ENCODE measurements around the gene ALG1.
A peak's percentile ranks its signal among the peaks of the same experiment; 100 is the strongest.
"Not testable (repeated sequence)": the region's sequence is repeated elsewhere in the genome, so short reads cannot be mapped to it uniquely, and the experiment has no call there.

Gene ALG1

GRCh38 chr16:5071681-5072333, at the start of gene ALG1:
Gene ALG1, plus strand, starts transcription at chr16:5071843. Its CDS starts 7 bp downstream, at chr16:5071850.
- DNase-seq: peak; percentile 49

DNA sequence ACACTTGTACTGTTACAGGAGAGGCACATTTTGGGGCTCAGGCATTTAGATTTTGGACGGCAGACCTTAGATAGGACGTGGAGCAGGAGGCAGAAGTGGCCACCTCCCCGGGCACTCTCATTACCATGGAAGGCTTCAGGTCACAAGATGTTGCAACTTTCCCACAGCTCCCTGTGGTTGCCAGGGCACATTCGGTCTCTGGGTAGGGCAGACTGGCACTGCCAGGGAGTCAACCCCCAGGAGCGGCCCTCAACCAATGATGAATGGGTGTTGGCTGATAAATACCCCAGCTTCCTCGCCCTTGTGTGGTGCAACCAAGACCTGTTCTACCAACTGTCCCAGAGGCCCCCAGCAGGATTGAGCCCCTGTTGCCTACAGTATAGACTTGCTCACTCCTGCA, 49.1 kb upstream of the ALG1 start:
- DNase-seq: no peak

DNA sequence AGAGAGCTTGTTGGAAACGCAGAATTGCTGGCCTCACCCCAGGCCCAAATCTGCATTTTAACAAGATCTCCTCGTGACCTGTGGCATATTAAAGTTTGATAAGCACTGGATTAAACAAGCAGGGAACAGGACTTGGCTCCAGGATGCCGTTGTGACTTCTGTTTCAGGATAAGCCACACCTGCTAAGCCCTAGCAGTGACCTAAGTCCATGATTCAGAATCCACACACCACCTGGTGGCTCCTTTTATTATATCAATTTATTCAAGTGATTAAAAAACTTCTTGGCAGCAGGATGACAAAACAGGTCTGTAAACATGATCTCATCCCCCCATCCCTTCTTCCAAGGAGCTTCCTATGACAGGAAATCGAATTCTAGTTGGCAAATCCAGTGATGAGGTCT, 47.0 kb upstream of the ALG1 start:
- DNase-seq: peak; percentile 60

DNA sequence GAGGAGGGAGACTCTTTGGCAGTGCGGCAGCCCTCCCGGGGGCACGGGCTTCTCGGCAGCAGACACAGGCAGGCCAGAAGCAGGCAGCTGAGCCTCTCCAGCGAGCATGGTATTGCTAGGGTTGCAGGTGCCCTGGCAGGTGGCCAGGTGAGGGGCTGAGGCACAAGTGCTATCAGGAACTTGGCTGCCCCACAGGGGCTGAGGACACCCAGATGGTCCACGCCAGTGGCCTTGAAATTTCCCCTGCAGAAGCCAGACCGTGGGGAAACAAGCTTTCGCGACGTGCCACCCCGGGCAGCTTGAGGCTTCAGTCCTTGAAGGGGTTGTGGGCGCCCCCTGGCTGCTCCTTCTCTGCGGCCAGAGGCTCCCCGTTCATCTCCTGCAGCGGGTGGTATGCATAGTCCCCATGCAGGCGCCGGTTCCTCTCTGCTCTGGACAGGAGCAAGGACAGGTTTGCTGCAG, 46.4 kb upstream of the ALG1 start:
- peak; percentile 32 for DNase-seq

DNA sequence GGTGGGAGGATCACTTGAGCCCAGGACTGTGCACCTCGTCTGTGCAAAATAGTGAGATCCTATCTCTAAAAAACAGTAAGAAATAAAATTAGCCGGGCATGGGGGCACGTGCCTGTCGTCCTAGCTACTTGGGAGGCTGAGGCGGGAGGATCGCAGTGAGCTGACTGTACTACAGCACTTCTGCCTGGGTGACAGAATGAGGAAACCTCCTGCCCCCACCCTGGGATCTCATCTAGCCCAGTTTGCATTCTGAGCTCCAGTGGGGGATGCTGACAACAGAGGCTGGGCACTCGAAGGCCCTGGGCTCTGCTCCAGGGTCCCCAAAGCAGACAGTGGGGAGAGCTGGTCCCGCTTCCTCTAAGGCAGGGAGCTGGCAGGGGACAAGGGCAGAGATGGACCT, 45.0 kb upstream of the ALG1 start:
- DNase-seq: no peak

GRCh38 chr16:5027086-5027485, 44.6 kb upstream of the ALG1 start:
- no peak for DNase-seq

- no peak for DNase-seq
Measured at GRCh38 chr16:5027575-5028235, 43.9 kb upstream of the ALG1 start.

DNA sequence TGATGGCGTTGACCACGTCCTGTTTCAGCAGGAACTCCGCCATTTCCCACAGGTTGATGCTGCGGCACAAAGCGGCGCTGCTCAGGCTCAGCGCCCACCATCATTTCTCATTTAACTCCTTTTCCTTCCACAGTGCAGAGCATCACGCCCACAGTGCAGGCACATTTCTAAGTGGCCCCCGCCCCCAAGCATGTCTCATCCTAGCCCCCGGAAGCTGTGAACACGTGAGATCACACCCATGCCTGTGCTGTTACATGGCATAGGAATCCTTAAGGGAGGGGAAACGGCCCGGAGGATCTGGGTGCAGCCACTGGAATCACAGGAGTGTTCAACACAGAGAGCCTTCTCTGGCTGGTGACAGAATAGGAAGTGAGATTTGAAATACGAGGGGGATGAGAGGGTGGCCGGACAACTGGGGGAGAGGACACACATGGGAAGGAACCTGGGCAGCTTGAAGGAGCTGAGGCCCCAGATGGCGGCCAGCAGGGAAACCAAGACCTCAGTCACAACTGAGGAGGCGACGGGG, 42.6 kb upstream of the ALG1 start:
- DNase-seq: no peak

DNA sequence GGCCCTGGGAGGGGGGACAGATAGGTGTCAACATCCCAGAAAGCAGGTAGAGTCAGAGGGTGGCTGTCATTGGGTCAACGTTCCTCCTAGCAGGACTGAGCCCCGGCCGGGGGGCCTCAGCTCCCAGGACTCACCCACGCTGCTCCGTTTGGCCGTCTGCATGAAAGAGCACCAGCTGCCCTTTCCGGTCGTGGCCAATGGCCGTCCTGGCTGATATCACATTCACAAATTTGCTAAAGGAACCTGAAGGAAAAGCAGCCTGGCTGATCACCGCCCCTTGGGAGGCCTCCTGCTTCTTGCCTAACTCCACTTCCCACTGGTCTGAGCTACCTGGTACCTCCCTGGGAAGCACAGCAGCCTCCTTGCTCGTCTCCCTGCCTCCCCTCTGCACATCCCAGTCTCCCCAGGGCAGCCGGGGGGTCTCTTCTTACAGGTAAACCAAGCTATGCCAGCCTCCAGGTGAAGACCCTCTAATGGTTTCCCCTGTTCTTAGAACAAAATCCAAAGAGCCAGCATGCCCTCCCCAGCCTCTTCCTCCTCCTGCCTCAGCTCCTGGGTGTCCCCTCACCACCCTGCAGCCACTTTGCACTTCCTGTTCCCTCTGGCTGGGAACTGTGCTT, 41.3 kb upstream of the ALG1 start:
- no peak for DNase-seq

DNA sequence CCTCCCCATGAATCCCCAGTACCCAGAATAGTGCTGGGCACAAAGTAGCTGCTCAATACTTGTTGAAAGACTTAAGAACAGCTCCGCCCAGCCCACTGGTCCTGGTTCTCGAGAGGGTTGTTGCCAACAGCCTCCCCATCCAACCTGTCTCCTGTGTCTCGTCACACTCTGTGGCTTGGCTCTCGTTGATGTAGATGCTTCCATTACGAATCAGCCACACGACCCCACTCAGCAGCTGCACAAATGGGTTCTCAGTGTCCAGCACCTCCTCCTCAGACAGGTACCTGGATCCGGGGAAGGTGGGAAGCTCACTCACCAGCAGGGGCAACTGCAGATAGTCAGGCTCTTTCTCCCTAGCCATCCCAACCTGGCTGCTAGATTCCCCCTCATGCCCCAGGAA, 40.0 kb upstream of the ALG1 start:
- DNase-seq: no peak

GRCh38 chr16:5032748-5033167, 38.9 kb upstream of the ALG1 start:
- no peak for DNase-seq

DNA sequence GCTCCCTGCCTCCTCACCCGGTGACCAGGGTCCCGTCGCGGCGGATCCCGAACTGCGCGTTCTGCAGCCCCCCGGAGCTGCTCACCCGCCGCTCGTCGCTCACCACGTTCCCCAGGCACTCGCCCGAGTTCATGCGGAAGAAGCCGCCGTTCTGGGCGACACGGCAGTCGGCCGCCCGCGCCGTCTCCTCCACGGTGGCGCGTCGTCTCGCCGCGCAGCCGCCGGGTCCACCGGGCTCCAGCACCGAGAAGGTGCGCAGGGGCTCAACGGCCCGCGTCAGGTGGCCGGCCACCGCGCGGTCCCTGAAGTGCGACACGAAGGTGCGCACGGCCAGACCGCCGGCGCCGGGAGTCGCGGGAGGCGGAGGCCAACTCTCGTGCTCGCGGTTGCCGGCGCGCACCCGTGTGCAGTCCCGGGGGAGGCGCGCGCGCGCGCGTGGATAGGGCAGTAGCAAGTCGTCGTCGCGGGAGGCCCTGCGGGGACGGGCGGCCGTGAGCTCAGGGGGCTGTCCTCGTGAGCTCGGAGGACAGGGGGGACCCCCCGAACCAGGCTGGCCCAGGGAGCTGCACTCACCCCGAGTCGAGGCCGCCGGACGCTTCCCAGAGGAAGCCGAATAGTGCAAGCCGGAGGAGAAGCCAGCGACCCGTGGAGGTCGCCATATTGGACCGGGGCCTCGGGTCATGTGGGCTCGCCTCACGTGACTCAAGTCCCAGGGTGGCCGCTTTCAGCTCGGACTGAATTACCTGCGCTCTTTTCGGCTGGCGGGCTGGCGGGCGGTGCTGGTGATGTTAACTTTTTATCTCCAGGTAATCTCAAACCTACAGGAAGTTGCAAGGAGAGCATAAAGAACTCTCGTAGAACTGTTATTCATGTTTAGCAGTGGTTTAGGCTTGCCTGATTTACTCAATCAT, 38.1 kb upstream of the ALG1 start, which contains the start of gene NAGPA:
TSS of gene NAGPA (minus strand) at position 680 of the 911 bp plus-strand sequence. CDS start at position 659, 21 bp downstream.
- DNase-seq: peak; percentile 57

GRCh38 chr16:5034167-5034523, 37.5 kb upstream of the ALG1 start:
- DNase-seq: no peak

- DNase-seq: no peak
Measured at GRCh38 chr16:5035909-5036227, 35.8 kb upstream of the ALG1 start.

DNA sequence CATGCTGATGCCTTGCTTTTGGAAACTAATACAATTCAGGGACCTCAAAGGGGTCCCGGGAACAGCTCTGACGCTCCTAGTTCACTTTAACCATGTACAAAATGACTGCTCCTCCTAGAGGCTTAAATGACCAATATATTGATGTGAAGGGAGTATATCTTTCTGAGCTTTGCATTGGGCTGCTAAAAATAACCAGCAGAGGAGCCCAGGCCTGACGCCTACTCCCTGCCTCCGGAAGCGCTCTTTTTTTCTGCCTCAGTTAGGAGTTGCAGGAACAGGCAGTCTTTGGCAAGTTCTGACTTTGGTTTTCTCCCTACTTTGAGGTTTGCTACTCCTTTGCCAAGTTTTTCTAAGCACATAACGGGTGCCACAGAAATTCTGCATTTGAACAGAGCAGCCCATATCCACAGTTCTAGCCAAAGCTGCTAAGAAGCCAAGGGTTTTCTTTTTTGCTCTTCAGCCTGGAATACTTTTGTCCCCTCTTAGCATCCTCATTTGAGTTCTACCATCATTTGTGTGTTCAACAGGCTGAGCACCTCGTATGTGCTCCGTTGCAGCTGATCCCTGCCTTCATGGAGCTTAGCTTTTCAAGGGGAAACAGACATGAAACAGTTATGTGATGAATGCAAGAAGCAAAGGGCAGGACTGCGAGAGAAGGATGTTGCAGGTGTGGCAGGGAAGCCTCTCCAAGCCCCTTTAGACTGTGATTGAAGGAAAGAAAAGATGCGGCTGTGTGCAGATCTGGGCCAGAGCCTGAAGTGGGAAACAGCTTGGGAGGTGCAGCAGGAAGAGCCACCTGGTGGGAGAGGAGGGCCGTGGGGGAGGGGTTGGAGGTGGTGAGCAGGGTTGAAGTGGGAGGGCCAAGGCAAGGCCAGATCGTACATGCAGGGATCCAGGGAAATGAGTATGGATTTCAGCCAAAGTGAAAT, 35.2 kb upstream of the ALG1 start:
- DNase-seq: no peak

GRCh38 chr16:5040451-5040850, 31.2 kb upstream of the ALG1 start:
- no peak for DNase-seq

- DNase-seq: no peak
Measured at GRCh38 chr16:5041600-5042133, 30.0 kb upstream of the ALG1 start.

- DNase-seq: no peak
Measured at GRCh38 chr16:5042574-5043171, 29.0 kb upstream of the ALG1 start.

DNA sequence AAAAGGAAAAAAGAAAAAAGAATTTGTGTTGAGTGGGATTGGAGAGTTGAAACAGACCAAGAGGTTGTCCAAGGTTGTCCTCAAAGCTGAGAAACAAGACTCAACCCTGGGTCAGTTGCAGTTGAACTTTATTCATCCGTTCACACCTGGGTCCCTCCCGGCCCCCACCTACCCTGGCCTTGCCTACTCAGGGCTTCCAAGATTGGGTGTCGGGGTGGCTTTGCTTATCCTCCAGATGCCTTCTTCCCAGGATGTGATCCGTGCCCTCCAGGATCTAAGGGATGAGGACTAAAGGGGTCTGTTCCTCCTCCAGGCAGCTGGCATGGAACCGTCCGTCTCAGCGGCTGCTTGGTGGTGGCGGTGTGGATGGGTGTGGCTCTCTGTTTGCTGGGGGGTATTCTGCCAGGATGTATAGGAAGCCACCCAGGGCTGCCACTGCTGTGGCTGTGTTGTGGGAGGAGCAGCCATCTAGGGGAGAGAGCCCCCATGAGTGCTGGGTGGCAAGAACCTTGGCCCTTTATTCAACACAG, 27.6 kb upstream of the ALG1 start:
- no peak for DNase-seq

DNA sequence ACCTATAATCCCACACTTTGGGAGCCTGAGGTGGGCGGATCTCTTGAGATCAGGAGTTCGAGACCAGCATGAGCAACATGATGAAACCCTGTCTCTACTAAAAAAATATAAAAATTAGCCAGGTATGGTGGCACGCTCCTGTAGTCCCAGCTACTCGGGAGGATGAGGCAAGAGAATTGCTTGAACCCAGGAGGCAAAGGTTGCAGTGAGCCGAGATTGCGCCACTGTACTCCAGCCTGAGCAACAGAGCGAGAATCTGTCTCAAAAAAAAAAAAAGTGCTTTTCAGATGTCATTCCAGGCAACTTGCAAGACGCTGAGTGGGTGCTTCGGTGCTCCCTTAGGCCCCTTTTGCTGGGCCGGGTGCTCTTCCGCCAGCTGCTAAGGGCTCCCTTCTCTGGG, 27.1 kb upstream of the ALG1 start:
- not testable (repeated sequence) for DNase-seq

Data from NCI-H1694 (cell line).